WTC11 (cell line): ENCODE measurements around the gene HIPK2. TPM values are rescaled to one million over a fixed set of nuclear protein-coding genes. Genes with fewer than 3 reads are reported as not detected.
"Not testable (repeated sequence)": the region's sequence is repeated elsewhere in the genome, so short reads cannot be mapped to it uniquely, and the experiment has no call there.

Experiments
- ATAC-seq: fragments of 200-7000 bp; cut with Tn5 transposase; 2 replicates; pipeline ENCODE4 v1.10.0; 2021; ENCODE audit warnings: mild to moderate bottlenecking, moderate library complexity
- CTCF ChIA-PET: fragments of 300-600 bp; sonication (Branson Sonifier 250); formaldehyde crosslinking; loops from one replicate; lab custom pipeline; 2021; ENCODE audit warnings: antibody characterized with exemption; lab: Charles Lee
- POLR2A ChIA-PET: fragments of 350-600 bp; sonication (Branson Sonifier 250); formaldehyde crosslinking; loops from one replicate; lab custom pipeline; 2021; ENCODE audit warnings: antibody characterized with exemption; lab: Charles Lee
- DNase-seq: peaks from one replicate; pipeline ENCODE4 v3.0.0; 2021; ENCODE audit warnings: low spot score
- H3K27ac Mint-ChIP-seq: 2 replicates; pipeline ENCODE4 v1.8.0; 2021; ENCODE audit warnings: mixed read lengths
- H3K27me3 Mint-ChIP-seq: 2 replicates; pipeline ENCODE4 v1.8.0; 2021; ENCODE audit warnings: low read depth, mild to moderate bottlenecking, moderate library complexity, mixed read lengths
- H3K36me3 Mint-ChIP-seq: 2 replicates; pipeline ENCODE4 v1.8.0; 2021; ENCODE audit warnings: mixed read lengths
- H3K4me1 Mint-ChIP-seq: 2 replicates; pipeline ENCODE4 v1.8.0; 2022; ENCODE audit warnings: mixed read lengths
- H3K4me3 Mint-ChIP-seq: 2 replicates; pipeline ENCODE4 v1.8.0; 2021; ENCODE audit warnings: mild to moderate bottlenecking, moderate library complexity, mixed read lengths
- H3K9me3 Mint-ChIP-seq: 2 replicates; pipeline ENCODE4 v1.8.0; 2021; ENCODE audit warnings: mixed read lengths
- AFF4 ChIP-seq: sonication (generic); formaldehyde crosslinking; IDR thresholded peaks from 2 replicates; pipeline ENCODE4 v1.8.1; 2023; ENCODE audit warnings: mild to moderate bottlenecking, missing genetic modification reagents, borderline replicate concordance
- ATF3 ChIP-seq: sonication (generic); formaldehyde crosslinking; conservative IDR thresholded peaks from 2 replicates; pipeline ENCODE4 v1.8.1; 2022; ENCODE audit warnings: mild to moderate bottlenecking, missing genetic modification reagents
- CREM ChIP-seq: sonication (generic); formaldehyde crosslinking; IDR thresholded peaks from 2 replicates; pipeline ENCODE4 v1.8.1; 2022; ENCODE audit warnings: mild to moderate bottlenecking, missing genetic modification reagents, moderate library complexity
- E2F1 ChIP-seq: sonication (generic); formaldehyde crosslinking; IDR thresholded peaks from 2 replicates; pipeline ENCODE4 v1.8.0; 2022; ENCODE audit warnings: mild to moderate bottlenecking, missing genetic modification reagents
- E2F4 ChIP-seq: sonication (generic); formaldehyde crosslinking; IDR thresholded peaks from 2 replicates; pipeline ENCODE4 v1.8.1; 2022; ENCODE audit warnings: low read depth, mild to moderate bottlenecking, moderate library complexity, missing genetic modification reagents, borderline replicate concordance
- ELF4 ChIP-seq: sonication (generic); formaldehyde crosslinking; IDR thresholded peaks from 2 replicates; pipeline ENCODE4 v1.8.1; 2022; ENCODE audit warnings: low read depth, mild to moderate bottlenecking, moderate library complexity, missing genetic modification reagents
- ESRRA ChIP-seq: sonication (generic); formaldehyde crosslinking; IDR thresholded peaks from 2 replicates; pipeline ENCODE4 v1.8.1; 2022; ENCODE audit warnings: mild to moderate bottlenecking, missing genetic modification reagents, borderline replicate concordance
- GRHL2 ChIP-seq: fragments of 250-450 bp; sonication (Bioruptor Pico); IDR thresholded peaks from 2 replicates; pipeline ENCODE4 v1.8.0; 2022; ENCODE audit warnings: mild to moderate bottlenecking, moderate library complexity; ENCODE audit not compliant: insufficient replicate concordance, severe bottlenecking
- PREB ChIP-seq: sonication (generic); formaldehyde crosslinking; IDR thresholded peaks from 2 replicates; pipeline ENCODE4 v1.8.1; 2022; ENCODE audit warnings: mild to moderate bottlenecking, missing genetic modification reagents, moderate library complexity, borderline replicate concordance
- RELA ChIP-seq: sonication (generic); formaldehyde crosslinking; IDR thresholded peaks from 2 replicates; pipeline ENCODE4 v1.8.1; 2022; ENCODE audit warnings: missing genetic modification reagents, mild to moderate bottlenecking, borderline replicate concordance
- SOX15 ChIP-seq: fragments of 250-450 bp; sonication (Bioruptor Pico); IDR thresholded peaks from 2 replicates; pipeline ENCODE4 v1.9.0; 2021; ENCODE audit warnings: mild to moderate bottlenecking
- TEAD1 ChIP-seq: sonication (generic); formaldehyde crosslinking; IDR thresholded peaks from 2 replicates; pipeline ENCODE4 v1.8.0; 2022; ENCODE audit warnings: mild to moderate bottlenecking, missing genetic modification reagents
- ZNF232 ChIP-seq: sonication (generic); formaldehyde crosslinking; IDR thresholded peaks from 2 replicates; pipeline ENCODE4 v1.8.0; 2022; ENCODE audit warnings: mild to moderate bottlenecking, missing genetic modification reagents
- ZNF512 ChIP-seq: sonication (generic); formaldehyde crosslinking; IDR thresholded peaks from 2 replicates; pipeline ENCODE4 v1.8.1; 2022; ENCODE audit warnings: missing genetic modification reagents, borderline replicate concordance
- ZNF532 ChIP-seq: fragments of 250-450 bp; sonication (Bioruptor Pico); IDR thresholded peaks from 2 replicates; pipeline ENCODE4 v1.9.0; 2021; ENCODE audit warnings: mild to moderate bottlenecking, borderline replicate concordance
- total RNA-seq: library from RNA; stranded (reverse); gene quantifications from 3 replicates; pipeline ENCODE4 v1.2.3, GENCODE V29; 2021

HIPK2 gene
- total RNA-seq, 1 experiment from 2014 or later: 25.3 TPM

- Mint-ChIP-seq H3K4me1 (peaks cover 24% of the 10 kb centered on the region), H3K4me3 (no peak overlapping the region), H3K27ac (no peak overlapping the region), H3K36me3 (no peaks in the 10 kb centered on the region)
- ATAC-seq: no peak
- CTCF ChIA-PET: no interaction called here
- no peak for TF ChIP-seq AFF4
- no peak for TF ChIP-seq GRHL2
- TF ChIP-seq SOX15 (CRISPR knock-in tag): no peak
- TF ChIP-seq CREM: no peak
- no peak for TF ChIP-seq E2F4 (CRISPR knock-in tag)
- no peak for TF ChIP-seq TEAD1 (CRISPR knock-in tag)
- TF ChIP-seq, all 79 proteins: peak for 0
- POLR2A ChIA-PET: no interaction called here
- no peaks in the 10 kb centered on the region for H3K27me3 Mint-ChIP-seq
- H3K9me3 Mint-ChIP-seq: no peaks in the 10 kb centered on the region
- no peak for DNase-seq
Observed at GRCh38 chr7:139671967-139672366, 105.8 kb downstream of the HIPK2 start.

- H3K4me3 Mint-ChIP-seq, ATAC-seq, H3K27ac Mint-ChIP-seq, DNase-seq, H3K36me3 Mint-ChIP-seq, H3K27me3 Mint-ChIP-seq, H3K9me3 Mint-ChIP-seq: not testable (repeated sequence)
- POLR2A ChIA-PET: interaction anchor here (0.7 kb wide), 2 partner anchors 8 to 104 kb away, joined by 3 to 4 read pairs; no protein-coding TSS in a partner anchor
- peaks cover 24% of the 10 kb centered on the region for H3K4me1 Mint-ChIP-seq
- CTCF ChIA-PET: interaction anchor here (0.7 to 1.4 kb wide), 3 partner anchors 25 to 128 kb away, joined by 4 to 6 read pairs (median 4); no protein-coding TSS in a partner anchor
Observed at GRCh38 chr7:139670662-139671061, 107.1 kb downstream of the HIPK2 start.

- CTCF ChIA-PET: interaction anchor here (1.4 kb wide), 1 partner anchor 24 kb away, joined by 4 read pairs; no protein-coding TSS in a partner anchor
- H3K36me3 Mint-ChIP-seq: no peaks in the 10 kb centered on the region
- DNase-seq (no peak), ATAC-seq (no peak)
- H3K4me1 Mint-ChIP-seq: peaks cover 12% of the 10 kb centered on the region
- H3K4me3 Mint-ChIP-seq: no peak overlapping the region
- POLR2A ChIA-PET: no interaction called here
- H3K27ac Mint-ChIP-seq: no peak overlapping the region
- no peaks in the 10 kb centered on the region for H3K9me3 Mint-ChIP-seq
- no peaks in the 10 kb centered on the region for H3K27me3 Mint-ChIP-seq
- no peak for TF ChIP-seq PREB (CRISPR knock-in tag)
- no peak for TF ChIP-seq RELA (CRISPR knock-in tag)
- no peak for TF ChIP-seq ATF3
- TF ChIP-seq ESRRA (CRISPR knock-in tag): no peak
- no peak for TF ChIP-seq ZNF532 (CRISPR knock-in tag)
- no peak for TF ChIP-seq ELF4 (CRISPR knock-in tag)
- no peak for TF ChIP-seq E2F1 (CRISPR knock-in tag)
- TF ChIP-seq CREM: no peak
- no peak for TF ChIP-seq ZNF232 (CRISPR knock-in tag)
- TF ChIP-seq ZNF512 (CRISPR knock-in tag): no peak
Observed at GRCh38 chr7:139669106-139670061, 108.4 kb downstream of the HIPK2 start.
